Measurements from ENCODE around the gene SH3BP4. TPM values are rescaled to one million over a fixed set of nuclear protein-coding genes. Genes with fewer than 3 reads are reported as not detected.

SH3BP4 gene
- total RNA-seq, 1 donor = 115 TPM

- DNase-seq (ENCODE audit: low read depth) = no peak
Measured at GRCh38 chr2:234952270-234953115, 676 bp downstream of the SH3BP4 start.

GRCh38 chr2:234953116-234954031 is 1.6 kb downstream of the SH3BP4 start:
- no peak for TF ChIP-seq CTCF (IDR thresholded peaks at IDR 0.05; ENCODE audit: insufficient read depth, low read depth, low read length)
- peak overlapping the region; percentile 82 for H3K4me3 ChIP-seq (ENCODE audit: low read depth, low read length)
- DNase-seq (ENCODE audit: low read depth) = peak; percentile 74

More at GRCh38 chr2:234952270-234953115, 676 bp downstream of the SH3BP4 start:
- H3K4me3 ChIP-seq (ENCODE audit: low read depth, low read length) = peak overlapping the region; percentile 82
- no peak for TF ChIP-seq CTCF (IDR thresholded peaks at IDR 0.05; ENCODE audit: insufficient read depth, low read depth, low read length)

GRCh38 chr2:234954551-234954992 is 2.8 kb downstream of the SH3BP4 start:
- peak overlapping the region; percentile 82 for H3K4me3 ChIP-seq (ENCODE audit: low read depth, low read length)
- peak; percentile 52 for DNase-seq (ENCODE audit: low read depth)
- TF ChIP-seq CTCF (IDR thresholded peaks at IDR 0.05; ENCODE audit: insufficient read depth, low read depth, low read length) = no peak

- no peak for DNase-seq (ENCODE audit: low read depth)
- peak overlapping the region; percentile 82 for H3K4me3 ChIP-seq (ENCODE audit: low read depth, low read length)
- TF ChIP-seq CTCF (IDR thresholded peaks at IDR 0.05; ENCODE audit: insufficient read depth, low read depth, low read length) = no peak
Measured at GRCh38 chr2:234955091-234955591, 3.3 kb downstream of the SH3BP4 start.

GRCh38 chr2:234955971-234956509 is 4.2 kb downstream of the SH3BP4 start:
- no peak for TF ChIP-seq CTCF (IDR thresholded peaks at IDR 0.05; ENCODE audit: insufficient read depth, low read depth, low read length)
- no peak for DNase-seq (ENCODE audit: low read depth)
- H3K4me3 ChIP-seq (ENCODE audit: low read depth, low read length) = no peak overlapping the region

GRCh38 chr2:234957834-234958135 is 6.0 kb downstream of the SH3BP4 start:
- no peak for TF ChIP-seq CTCF (IDR thresholded peaks at IDR 0.05; ENCODE audit: insufficient read depth, low read depth, low read length)
- no peak overlapping the region for H3K4me3 ChIP-seq (ENCODE audit: low read depth, low read length)
- DNase-seq (ENCODE audit: low read depth) = no peak

All from fibroblast of villous mesenchyme (primary cell).